NCI-H526 (cell line): ENCODE measurements around the gene CIITA.
"Not testable (repeated sequence)": the region's sequence is repeated elsewhere in the genome, so short reads cannot be mapped to it uniquely, and the experiment has no call there.

Experiments
- DNase-seq, 2 experiments: peaks; one replicate each; lab custom pipeline; 2025; lab: John Stamatoyannopoulos, UW

CIITA gene

GRCh38 chr16:10876799-10877341, at the start of gene CIITA:
Gene CIITA, plus strand, starts transcription at chr16:10877202. Its CDS starts 129 bp downstream, at chr16:10877331.
- peak; percentile 43 to 65 for DNase-seq

GRCh38 chr16:10827691-10828341, 49.2 kb upstream of the CIITA start:
- no peak for DNase-seq

GRCh38 chr16:10828851-10829366, 48.1 kb upstream of the CIITA start:
- DNase-seq, result no peak

- not testable (repeated sequence) for DNase-seq
These were observed 47.5 kb upstream of the CIITA start for GRCh38 chr16:10829390-10830098.

- DNase-seq, result not testable (repeated sequence)
These were observed 46.8 kb upstream of the CIITA start for GRCh38 chr16:10830240-10830639.

- DNase-seq, result no peak
These were observed 44.8 kb upstream of the CIITA start for GRCh38 chr16:10831894-10832886.

- DNase-seq, result no peak
These were observed 43.7 kb upstream of the CIITA start for GRCh38 chr16:10833271-10833670.

GRCh38 chr16:10834130-10834529, 42.9 kb upstream of the CIITA start:
- no peak for DNase-seq

- no peak for DNase-seq
These were observed 42.2 kb upstream of the CIITA start for GRCh38 chr16:10834766-10835165.

- no peak for DNase-seq
These were observed 41.6 kb upstream of the CIITA start for GRCh38 chr16:10835281-10835931.

- no peak for DNase-seq
These were observed 40.7 kb upstream of the CIITA start for GRCh38 chr16:10836174-10836853.

- no peak for DNase-seq
These were observed 38.3 kb upstream of the CIITA start for GRCh38 chr16:10838621-10839278.

GRCh38 chr16:10839279-10839666, 37.7 kb upstream of the CIITA start:
- DNase-seq, result no peak

GRCh38 chr16:10840703-10841102, 36.3 kb upstream of the CIITA start:
- DNase-seq, result no peak

GRCh38 chr16:10846213-10846998, 30.6 kb upstream of the CIITA start:
- DNase-seq, result no peak

GRCh38 chr16:10847176-10847575, 29.8 kb upstream of the CIITA start:
- no peak for DNase-seq

- DNase-seq, result no peak
These were observed 27.1 kb upstream of the CIITA start for GRCh38 chr16:10849736-10850477.

- peak; percentile 25 to 33 for DNase-seq
These were observed 26.5 kb upstream of the CIITA start for GRCh38 chr16:10850478-10850850.

GRCh38 chr16:10851512-10851911, 25.5 kb upstream of the CIITA start:
- peak in 1 of 2 experiments; percentile 22 for DNase-seq
